H1 (cell line): ENCODE results near the gene HNF1B. TPM values are rescaled to one million over a fixed set of nuclear protein-coding genes. Genes with fewer than 3 reads are reported as not detected.

Experiments
- CBX5 ChIP-seq: fragments of 300-800, 300-1000 bp; sonication (generic); IDR thresholded peaks from 2 replicates; pipeline ENCODE4 v1.7.1; 2016; ENCODE audit warnings: antibody characterized with exemption, low read length, low read depth
- CHD2 ChIP-seq: IDR thresholded peaks from 2 replicates; pipeline ENCODE4 v1.6.1; 2012; ENCODE audit warnings: low read length, improper control_type of control experiment
- EP300 ChIP-seq, 2 experiments: IDR thresholded peaks; 1 replicate in 1 of 2; 2 replicates in 1 of 2; pipeline ENCODE4 v1.6.1; 2011 to 2012; ENCODE audit warnings: low read depth in 2 of 2, low read length in 2 of 2, mild to moderate bottlenecking in 2 of 2, borderline replicate concordance in 1 of 2, inconsistent platforms in 1 of 2, moderate library complexity in 1 of 2
- HDAC2 ChIP-seq, 2 experiments: fragments of 300-600 bp in 1 of 2; sonication (generic) in 1 of 2; IDR thresholded peaks; 2 replicates each; pipeline ENCODE4 v1.6.1; 2011 to 2012; ENCODE audit warnings: low read depth in 2 of 2, low read length in 2 of 2, mild to moderate bottlenecking in 2 of 2, moderate library complexity in 2 of 2, borderline replicate concordance in 1 of 2, inconsistent platforms in 1 of 2
- SP1 ChIP-seq: IDR thresholded peaks from 2 replicates; pipeline ENCODE4 v1.6.1; 2011; ENCODE audit warnings: low read depth, low read length
- YY1 ChIP-seq: IDR thresholded peaks from 2 replicates; pipeline ENCODE4 v1.6.1; 2011; ENCODE audit warnings: low read depth, mild to moderate bottlenecking, low read length
- polyA plus RNA-seq, 7 experiments: library from polyadenylated mRNA; depleted of rRNA in 3 of 7; stranded (reverse) in 5 of 7; unstranded in 2 of 7; fragments of >200 nt in 5 of 7; fragments of 200-250 nt in 2 of 7; gene quantifications; 1 replicate in 5 of 7; 2 replicates in 1 of 7; 4 replicates in 1 of 7; pipeline versions ENCODE4 v1.2.1 to v1.2.3, GENCODE V29; 2011 to 2013; ENCODE audit warnings: missing spikeins in 2 of 7, mixed read lengths in 2 of 7
- total RNA-seq: library from RNA; stranded (reverse); fragmentation: NEBNext Ultra II Directional; extraction: Animal tissue kit (Norgen Biotek cat#: 25700); gene quantifications from 2 replicates; pipeline ENCODE4 v1.2.1, GENCODE V29; 2021
- TF ChIP-seq, protein P1 (sequence below), 3 experiments: IDR thresholded peaks; 1 replicate in 2 of 3; 2 replicates in 1 of 3; pipeline versions ENCODE4 v1.5.1 to v1.6.1; 2011; ENCODE audit warnings: low read length in 3 of 3, mild to moderate bottlenecking in 3 of 3, inconsistent platforms in 2 of 3, low read depth in 1 of 3, moderate library complexity in 1 of 3; ENCODE audit not compliant: insufficient read depth in 1 of 3; ENCODE audit errors: control extremely low read depth in 1 of 3
- TF ChIP-seq, protein P2 (sequence below): IDR thresholded peaks from 2 replicates; pipeline ENCODE4 v1.6.1; 2012; ENCODE audit warnings: inconsistent platforms

HNF1B gene
- total and polyA plus RNA-seq, 2 of the 8 experiments (the other 6 are each of a cell fraction or from before 2014, with no cell fraction given): 0.13 to 0.30 TPM

DNA sequence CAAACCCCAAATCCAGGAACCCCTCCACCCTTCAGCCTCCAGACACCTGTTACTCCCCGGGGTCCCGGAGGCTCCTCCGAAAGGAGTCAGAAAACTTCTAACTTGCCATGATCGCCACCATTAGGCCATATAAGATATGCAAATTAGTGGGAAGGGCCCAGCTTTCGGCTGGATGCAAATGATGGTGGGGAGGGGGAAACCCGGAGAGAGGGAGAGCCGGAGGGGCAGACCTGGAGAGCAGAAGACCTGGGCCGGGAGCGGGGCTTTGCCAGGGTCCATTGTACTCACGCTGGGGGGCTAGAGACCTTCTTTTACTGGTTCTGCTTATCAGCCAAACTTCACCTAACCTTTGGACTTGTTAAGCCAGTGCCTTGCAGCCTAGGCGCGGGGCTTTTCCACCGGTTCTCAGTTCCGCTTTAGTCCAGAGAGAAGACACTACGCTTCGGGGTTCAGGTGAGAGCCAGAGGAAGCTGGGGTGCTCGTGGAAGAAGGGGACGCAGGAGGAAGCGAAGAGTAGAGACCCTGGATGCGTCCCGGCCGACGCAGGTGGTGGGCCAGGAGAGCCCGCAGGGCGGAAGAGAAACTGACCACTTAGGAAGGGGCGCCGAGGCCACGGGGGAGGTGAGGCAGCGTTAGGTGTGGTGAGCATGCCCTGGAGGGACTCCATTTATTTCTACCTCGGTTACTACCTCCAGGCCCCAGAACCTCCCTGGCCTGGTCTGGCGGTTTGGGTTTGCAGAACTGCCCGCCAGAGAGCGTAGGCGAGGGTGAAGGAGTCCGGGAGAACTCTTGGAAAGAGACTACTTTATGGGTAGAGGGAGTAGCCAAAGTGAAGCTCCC, at the start of gene HNF1B (continued):
- TF ChIP-seq HDAC2 (IDR thresholded peaks at IDR 0.05; ENCODE audit: borderline replicate concordance in 1 of 2, low read depth in 2 of 2, low read length in 2 of 2) (no peak), CHD2 (no peak), EP300 (IDR thresholded peaks at IDR 0.05; ENCODE audit: borderline replicate concordance in 1 of 2, low read depth in 2 of 2, low read length in 2 of 2) (no peak), CBX5 (no peak), SP1 (peak; percentile 27; the same call in 1 of the 2 replicates), YY1 (0 out of 2 replicates have a peak, but pooled peaks have one; percentile 36)
- TF ChIP-seq, protein P1, sequence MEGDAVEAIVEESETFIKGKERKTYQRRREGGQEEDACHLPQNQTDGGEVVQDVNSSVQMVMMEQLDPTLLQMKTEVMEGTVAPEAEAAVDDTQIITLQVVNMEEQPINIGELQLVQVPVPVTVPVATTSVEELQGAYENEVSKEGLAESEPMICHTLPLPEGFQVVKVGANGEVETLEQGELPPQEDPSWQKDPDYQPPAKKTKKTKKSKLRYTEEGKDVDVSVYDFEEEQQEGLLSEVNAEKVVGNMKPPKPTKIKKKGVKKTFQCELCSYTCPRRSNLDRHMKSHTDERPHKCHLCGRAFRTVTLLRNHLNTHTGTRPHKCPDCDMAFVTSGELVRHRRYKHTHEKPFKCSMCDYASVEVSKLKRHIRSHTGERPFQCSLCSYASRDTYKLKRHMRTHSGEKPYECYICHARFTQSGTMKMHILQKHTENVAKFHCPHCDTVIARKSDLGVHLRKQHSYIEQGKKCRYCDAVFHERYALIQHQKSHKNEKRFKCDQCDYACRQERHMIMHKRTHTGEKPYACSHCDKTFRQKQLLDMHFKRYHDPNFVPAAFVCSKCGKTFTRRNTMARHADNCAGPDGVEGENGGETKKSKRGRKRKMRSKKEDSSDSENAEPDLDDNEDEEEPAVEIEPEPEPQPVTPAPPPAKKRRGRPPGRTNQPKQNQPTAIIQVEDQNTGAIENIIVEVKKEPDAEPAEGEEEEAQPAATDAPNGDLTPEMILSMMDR (IDR thresholded peaks at IDR 0.05; ENCODE audit: control extremely low read depth in 1 of 3, insufficient read depth in 1 of 3, low read depth in 1 of 3, low read length in 3 of 3): no peak
- TF ChIP-seq, protein P2, sequence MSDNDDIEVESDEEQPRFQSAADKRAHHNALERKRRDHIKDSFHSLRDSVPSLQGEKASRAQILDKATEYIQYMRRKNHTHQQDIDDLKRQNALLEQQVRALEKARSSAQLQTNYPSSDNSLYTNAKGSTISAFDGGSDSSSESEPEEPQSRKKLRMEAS: no peak
